H1 (cell line): ENCODE measurements around the gene COPZ1. TPM values are rescaled to one million over a fixed set of nuclear protein-coding genes. Genes with fewer than 3 reads are reported as not detected.

ENCODE experiments used
- POLR2AphosphoS5 ChIP-seq: IDR thresholded peaks from 2 replicates; pipeline ENCODE4 v1.6.1; 2011; ENCODE audit warnings: low read depth, low read length
- RAD21 ChIP-seq, 2 experiments: IDR thresholded peaks in 1 of 2; conservative IDR thresholded peaks in 1 of 2; 2 replicates each; pipeline ENCODE4 v1.6.1; 2011; ENCODE audit warnings: low read depth in 2 of 2, low read length in 2 of 2, improper control_type of control experiment in 1 of 2, inconsistent platforms in 1 of 2, mild to moderate bottlenecking in 1 of 2, moderate library complexity in 1 of 2
- RFX5 ChIP-seq: IDR thresholded peaks from 2 replicates; pipeline ENCODE4 v1.6.1; 2011; ENCODE audit warnings: low read depth, low read length, improper control_type of control experiment, borderline replicate concordance
- SRF ChIP-seq: IDR thresholded peaks from 2 replicates; pipeline ENCODE4 v1.6.1; 2011; ENCODE audit warnings: mild to moderate bottlenecking, low read depth, low read length, moderate library complexity
- TCF12 ChIP-seq: IDR thresholded peaks from 2 replicates; pipeline ENCODE4 v1.6.1; 2011; ENCODE audit warnings: low read depth, mild to moderate bottlenecking, low read length
- polyA plus RNA-seq, 7 experiments: library from polyadenylated mRNA; depleted of rRNA in 3 of 7; stranded (reverse) in 5 of 7; unstranded in 2 of 7; fragments of >200 nt in 5 of 7; fragments of 200-250 nt in 2 of 7; gene quantifications; 1 replicate in 5 of 7; 2 replicates in 1 of 7; 4 replicates in 1 of 7; pipeline versions ENCODE4 v1.2.1 to v1.2.3, GENCODE V29; 2011 to 2013; ENCODE audit warnings: missing spikeins in 2 of 7, mixed read lengths in 2 of 7
- total RNA-seq: library from RNA; stranded (reverse); fragmentation: NEBNext Ultra II Directional; extraction: Animal tissue kit (Norgen Biotek cat#: 25700); gene quantifications from 2 replicates; pipeline ENCODE4 v1.2.1, GENCODE V29; 2021

The COPZ1 gene
- total and polyA plus RNA-seq, 2 of the 8 experiments (the other 6 are each of a cell fraction or from before 2014, with no cell fraction given), result 103 to 133 TPM

DNA sequence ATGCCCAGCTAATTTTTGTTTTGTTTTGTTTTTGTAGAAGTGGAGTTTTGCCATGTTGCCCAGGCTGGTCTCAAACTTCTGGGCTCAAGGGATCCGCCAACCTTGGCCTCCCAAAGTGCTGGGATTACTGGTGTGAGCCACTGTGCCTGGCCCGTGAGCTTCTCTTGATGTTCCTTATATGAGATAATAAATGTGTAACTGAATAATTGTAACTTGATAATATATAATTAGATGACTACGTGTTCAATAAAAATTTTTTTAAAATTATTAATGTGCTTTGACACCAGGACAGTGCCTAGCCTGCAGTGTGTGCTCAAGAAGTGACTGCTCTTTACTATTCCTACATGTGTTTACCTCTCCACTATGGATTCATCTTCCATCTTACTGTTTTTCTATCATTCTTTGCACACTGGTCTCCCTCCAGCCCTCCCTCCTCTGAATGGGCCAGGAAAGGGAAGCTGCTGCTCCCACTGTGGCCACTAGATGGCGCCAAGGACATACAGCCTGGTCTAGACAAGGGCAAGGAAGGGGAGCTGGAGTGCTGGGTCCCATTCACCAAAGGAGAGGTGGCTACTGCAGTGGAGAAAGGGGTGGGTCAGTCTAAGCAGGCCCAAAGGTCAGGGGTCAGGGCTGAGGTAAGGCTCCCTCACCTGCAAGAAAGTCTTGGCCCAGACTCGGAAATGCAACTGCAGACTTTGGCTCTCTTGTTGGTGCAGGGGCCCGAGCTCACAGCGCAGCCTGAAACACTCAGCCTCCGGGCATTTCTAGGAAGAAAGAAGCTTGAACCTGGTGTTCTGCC, 74.3 kb downstream of the COPZ1 start (continued):
- TF ChIP-seq POLR2AphosphoS5 (no peak), TCF12 (no peak), SRF (no peak), RFX5 (no peak), RAD21 (IDR thresholded peaks at IDR 0.05 in 1 of 2, conservative IDR thresholded peaks at IDR 0.05 in 1 of 2; ENCODE audit: low read depth in 2 of 2, low read length in 2 of 2) (peak; percentile 96 to 97)
